Prostate gland (tissue), 2 donors: ENCODE data around the gene SGCA.

ENCODE experiments used
- CTCF ChIP-seq, 4 experiments: fragments of 200-600 bp in 2 of 4; fragments of 450-650 bp in 2 of 4; sonication (generic) in 2 of 4; IDR thresholded peaks; 1 replicate in 3 of 4; 2 replicates in 1 of 4; pipeline ENCODE4 v1.5.1; 2016 to 2019; ENCODE audit warnings: antibody characterized with exemption in 4 of 4, mild to moderate bottlenecking in 2 of 4, moderate library complexity in 2 of 4
- POLR2AphosphoS5 ChIP-seq: sonication (generic); formaldehyde crosslinking; IDR thresholded peaks from one replicate; pipeline ENCODE4 v1.6.1; 2017; ENCODE audit warnings: antibody characterized with exemption

DNA sequence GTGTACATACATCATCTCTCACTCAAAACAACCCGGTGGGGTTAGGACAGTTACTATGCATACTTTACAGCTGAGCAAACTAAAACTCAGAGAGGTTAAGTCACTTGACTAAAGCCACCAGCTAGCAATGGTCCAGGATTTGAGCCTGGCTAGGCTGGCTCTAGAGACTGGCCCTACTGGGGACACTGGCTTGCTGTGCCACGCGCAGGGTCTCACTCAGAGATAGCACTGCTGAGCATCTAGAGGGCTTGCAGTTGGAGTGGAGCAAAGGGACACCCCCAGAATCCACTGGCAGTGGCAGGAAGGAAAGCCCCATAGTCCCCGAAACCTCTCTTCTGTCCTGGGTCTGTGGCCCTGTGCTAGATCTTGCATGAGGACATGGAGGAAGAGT is 47.0 kb upstream of the SGCA start:
- no peak for TF ChIP-seq POLR2AphosphoS5
- TF ChIP-seq CTCF (IDR thresholded peaks at IDR 0.05), result no peak
